A172 (cell line): ENCODE data around the gene WBP2NL. TPM values are rescaled to one million over a fixed set of nuclear protein-coding genes. Genes with fewer than 3 reads are reported as not detected.
"Not testable (repeated sequence)": the region's sequence is repeated elsewhere in the genome, so short reads cannot be mapped to it uniquely, and the experiment has no call there.

Experiments used
- DNase-seq: peaks from one replicate; pipeline ENCODE4 v3.0.0-alpha.2; 2015; ENCODE audit warnings: low spot score
- total RNA-seq: library from RNA; depleted of rRNA; stranded (reverse); fragments of >200 nt; shearing (Covaris generic); gene quantifications from 2 replicates; pipeline ENCODE4 v1.2.3, GENCODE V29; 2014

Gene WBP2NL
- total RNA-seq, 1 experiment from 2014 or later: not detected

DNA sequence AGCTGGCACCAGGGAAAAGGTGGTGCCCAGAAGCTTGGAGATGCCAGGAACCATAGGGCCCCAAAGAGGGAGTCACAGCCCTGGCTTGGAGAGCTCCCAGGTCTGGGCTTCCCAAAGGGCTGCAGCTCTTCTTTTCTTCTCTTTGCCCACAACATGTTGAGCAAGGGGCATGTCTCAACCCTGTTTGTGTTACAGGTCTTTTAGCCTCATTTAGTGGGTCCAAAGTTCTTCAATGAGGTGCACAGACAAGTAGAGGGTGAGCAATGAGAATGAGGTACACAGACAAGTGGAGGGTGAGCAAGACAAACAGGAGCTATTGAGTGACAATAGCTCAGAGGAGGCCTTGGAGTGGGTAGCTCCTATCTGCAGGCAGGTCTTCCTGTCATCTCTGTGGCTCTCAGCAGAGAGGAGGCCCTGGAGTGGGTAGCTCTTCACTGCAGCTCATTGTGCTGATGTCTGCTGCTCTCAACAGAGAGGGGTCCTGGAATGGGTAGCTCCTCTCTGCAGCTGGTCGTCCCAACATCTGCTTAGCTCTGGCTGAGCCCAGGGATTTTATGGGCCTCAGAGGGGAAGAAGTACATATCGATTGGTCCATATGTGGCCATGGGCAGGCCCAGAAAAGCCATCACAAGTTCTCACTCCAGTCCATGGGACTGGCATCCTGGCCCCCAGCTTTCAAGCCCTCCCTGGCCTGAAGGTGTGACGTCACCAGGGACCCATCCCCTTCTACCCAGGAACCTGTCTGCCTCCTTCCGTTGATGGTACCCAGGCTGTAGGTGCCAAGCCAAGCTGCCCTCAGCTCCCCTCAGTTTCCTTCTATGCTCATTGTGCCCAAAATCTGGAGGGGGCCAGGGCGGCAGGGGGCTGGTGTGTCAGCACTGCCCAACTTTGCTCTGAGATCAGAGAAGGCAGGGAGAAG, 34.9 kb downstream of the WBP2NL start:
- DNase-seq: no peak

GRCh38 chr22:42035256-42035655, 36.7 kb downstream of the WBP2NL start:
- DNase-seq: no peak

DNA sequence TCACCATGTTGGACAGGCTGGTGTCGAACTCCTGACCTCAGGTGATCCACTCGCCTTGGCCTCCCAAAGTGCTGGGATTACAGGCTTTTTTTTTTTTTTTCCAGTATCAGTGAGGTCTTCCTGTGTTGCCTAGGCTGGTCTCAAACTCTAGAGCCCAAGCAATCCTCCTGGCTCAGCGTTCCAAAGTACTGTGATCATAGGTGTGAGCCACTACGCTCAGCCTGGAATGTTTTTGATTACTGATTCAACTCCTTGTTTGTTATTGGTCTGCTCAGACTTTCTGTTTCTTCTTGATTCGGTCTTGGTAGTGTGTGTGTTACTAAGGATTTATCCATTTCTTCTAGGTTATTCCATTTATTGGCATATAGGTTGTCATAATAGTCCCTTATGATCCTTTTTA, 40.7 kb downstream of the WBP2NL start:
- DNase-seq: no peak

- no peak for DNase-seq
Measured at GRCh38 chr22:42041784-42042183, 43.2 kb downstream of the WBP2NL start.

GRCh38 chr22:42050641-42051180, 52.1 kb downstream of the WBP2NL start:
- DNase-seq: no peak

GRCh38 chr22:42052765-42053164, 54.2 kb downstream of the WBP2NL start:
- DNase-seq: no peak

- DNase-seq: no peak
Measured at GRCh38 chr22:42056757-42057511, 58.3 kb downstream of the WBP2NL start.

DNA sequence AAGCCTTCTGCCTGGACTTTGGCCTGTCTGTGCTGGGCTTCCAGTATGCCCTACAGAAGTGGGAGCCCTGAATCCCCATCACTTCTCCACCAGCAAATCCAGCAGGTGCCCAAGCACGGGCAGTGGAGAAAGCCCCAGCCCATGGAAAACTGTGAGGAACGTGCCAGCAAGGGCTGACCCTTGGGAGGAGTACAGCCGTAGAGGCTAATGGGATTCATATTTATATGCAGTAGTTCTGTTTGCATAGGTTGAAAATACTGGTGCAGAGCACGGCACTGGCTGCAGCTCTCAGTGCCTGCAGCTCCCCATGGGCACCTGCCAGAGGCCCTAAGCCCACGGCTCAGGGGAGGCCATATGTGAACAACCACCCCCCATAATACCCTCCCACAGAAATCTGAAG, 61.9 kb downstream of the WBP2NL start:
- DNase-seq: no peak

- no peak for DNase-seq
Measured at GRCh38 chr22:42061041-42061440, 62.5 kb downstream of the WBP2NL start.

GRCh38 chr22:42062506-42063170, 64.0 kb downstream of the WBP2NL start:
- no peak for DNase-seq

- DNase-seq: no peak
Measured at GRCh38 chr22:42064629-42065028, 66.0 kb downstream of the WBP2NL start.

DNA sequence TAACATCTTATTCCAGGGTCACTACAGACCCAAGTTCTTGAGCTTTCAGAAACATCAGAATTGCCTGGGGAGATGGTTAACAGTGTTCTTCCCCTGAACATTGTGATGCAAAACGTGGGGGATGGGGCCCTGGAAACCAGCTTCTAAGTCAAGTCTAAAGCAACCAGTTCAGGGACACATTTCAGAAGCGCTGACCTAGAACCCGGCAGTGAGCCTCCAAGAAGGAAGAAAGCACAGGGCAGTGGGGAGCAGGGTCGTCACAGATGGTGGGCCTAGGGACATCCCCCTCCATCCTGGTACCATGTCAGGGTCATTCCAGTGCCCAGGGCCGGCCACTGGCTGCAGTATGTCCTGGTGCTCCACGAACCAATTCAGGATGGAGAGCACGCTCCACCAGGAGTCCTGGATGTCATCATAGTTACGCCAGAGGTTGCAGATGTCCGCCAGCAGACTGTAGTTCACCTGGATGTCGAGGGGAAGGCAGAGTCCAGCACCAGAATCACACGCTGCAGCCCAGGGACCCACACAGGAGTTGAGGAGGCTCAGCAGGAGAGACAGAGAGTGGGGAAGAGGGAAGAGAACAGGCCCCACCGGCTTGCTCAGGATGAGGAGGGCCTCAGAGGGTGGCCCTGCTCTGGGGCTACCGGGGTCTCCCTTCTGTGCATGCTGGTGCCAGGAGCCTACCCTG, 67.0 kb downstream of the WBP2NL start:
- no peak for DNase-seq

GRCh38 chr22:42066126-42066761, 67.7 kb downstream of the WBP2NL start:
- DNase-seq: no peak

DNA sequence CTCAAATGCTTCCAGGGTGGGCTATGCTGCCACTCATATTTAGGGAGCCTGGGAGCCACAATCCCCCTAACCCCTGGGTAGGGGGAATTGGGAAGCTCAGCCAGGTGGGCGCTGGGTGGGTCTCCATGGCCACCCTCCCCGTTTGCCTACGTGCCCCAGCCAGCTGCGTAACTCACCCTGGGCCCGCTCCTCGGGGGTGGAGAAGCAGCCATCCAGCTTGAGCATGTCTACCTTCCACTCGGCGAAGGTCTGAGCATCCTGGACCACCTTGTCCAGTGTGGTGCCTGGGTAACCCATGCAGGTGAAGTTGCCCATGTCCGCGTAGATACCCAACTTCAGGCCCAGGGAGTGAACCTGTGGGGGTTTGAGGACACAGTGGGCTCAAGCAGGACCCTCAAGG, 68.3 kb downstream of the WBP2NL start:
- DNase-seq: no peak

- DNase-seq: no peak
Measured at GRCh38 chr22:42067671-42068251, 69.2 kb downstream of the WBP2NL start.

GRCh38 chr22:42068291-42068690, 69.7 kb downstream of the WBP2NL start:
- no peak for DNase-seq

- no peak for DNase-seq
Measured at GRCh38 chr22:42069801-42070516, 71.4 kb downstream of the WBP2NL start.

DNA sequence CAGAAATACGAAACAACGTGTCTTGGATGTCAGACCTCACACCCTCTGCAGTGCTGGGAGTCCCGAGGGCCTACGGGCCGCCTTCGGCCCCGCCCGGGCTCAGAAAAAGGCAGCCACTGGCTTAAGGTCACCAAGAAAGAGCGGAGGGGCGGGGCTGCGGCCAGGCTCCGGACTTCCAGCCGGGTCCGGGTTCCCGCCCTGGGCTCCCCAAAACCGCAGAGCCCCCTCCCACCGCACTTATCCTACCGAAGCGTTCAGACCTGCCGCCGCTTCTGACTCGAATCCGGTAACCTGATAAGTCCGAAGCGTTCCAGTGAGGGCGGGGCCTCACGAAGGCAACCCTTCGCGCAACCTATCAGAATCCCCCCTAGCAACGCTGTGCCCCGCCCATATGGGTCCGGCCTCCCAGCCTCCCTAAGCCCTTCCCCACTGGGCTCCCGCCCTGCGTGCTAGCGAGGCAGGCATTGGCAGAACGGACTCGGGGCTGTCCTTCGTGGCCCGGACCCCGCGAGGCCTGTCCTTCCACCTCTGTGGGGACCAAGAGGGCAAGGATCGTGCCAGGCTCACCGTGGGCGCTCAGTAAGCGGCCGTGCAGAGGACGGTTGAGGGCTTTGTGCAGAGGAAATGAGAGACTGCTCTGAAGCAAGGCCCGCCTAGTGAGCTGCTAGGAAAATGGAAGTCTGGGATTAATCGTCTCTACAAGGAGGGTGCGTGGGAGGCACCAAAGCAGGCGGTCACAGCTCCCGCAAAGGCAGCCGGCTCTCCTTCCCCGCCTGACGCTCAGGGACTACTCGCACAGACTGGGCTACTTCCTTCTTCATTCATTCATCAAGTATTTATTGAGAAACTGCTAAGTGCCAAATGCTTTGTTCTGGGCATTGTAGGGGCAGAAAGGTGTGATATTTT, 72.2 kb downstream of the WBP2NL start, which contains the start of gene NAGA:
TSS of gene NAGA (minus strand) at position 296 of the 906 bp plus-strand sequence. CDS start 515 bp downstream, outside the sequence.
- DNase-seq: peak; percentile 89

GRCh38 chr22:42071508-42071907, 72.9 kb downstream of the WBP2NL start:
- DNase-seq: not testable (repeated sequence)
